SH-SY5Y (cell line): ENCODE results near the gene CEMIP2.

Source experiments
- GATA2 ChIP-seq: IDR thresholded peaks from 2 replicates; pipeline ENCODE4 v1.6.1; 2011; ENCODE audit warnings: mild to moderate bottlenecking, low read depth, low read length
- GATA3 ChIP-seq: IDR thresholded peaks from 2 replicates; pipeline ENCODE4 v1.6.1; 2011; ENCODE audit warnings: low read depth, mild to moderate bottlenecking, low read length, moderate library complexity

GRCh38 chr9:71681104-71681707 lies 87.1 kb downstream of the CEMIP2 start:
- TF ChIP-seq GATA2 (no peak), GATA3 (no peak)
